Astrocyte (in vitro differentiated cells and primary cell): Measurements from ENCODE around the gene TOMM6.

Experiments used
- CTCF ChIP-seq: IDR thresholded peaks from 2 replicates; pipeline ENCODE4 v1.5.1; 2011; ENCODE audit warnings: low read depth, mild to moderate bottlenecking, inconsistent platforms, low read length, moderate library complexity; ENCODE audit not compliant: insufficient read depth
- EZH2 ChIP-seq: IDR thresholded peaks from 2 replicates; pipeline ENCODE4 v1.6.1; 2012; ENCODE audit warnings: mild to moderate bottlenecking, low read length, inconsistent platforms; ENCODE audit not compliant: insufficient read depth

- TF ChIP-seq CTCF (no peak), EZH2 (no peak)
Observed at GRCh38 chr6:41741625-41742490, 45.6 kb upstream of the TOMM6 start.
